CD14-positive monocyte (primary cell): ENCODE measurements around the gene TJP3. TPM values are rescaled to one million over a fixed set of nuclear protein-coding genes. Genes with fewer than 3 reads are reported as not detected.

ENCODE experiments used
- DNase-seq, 3 donors: peaks; one replicate each; pipeline ENCODE4 v3.0.0-alpha.2; 2011 to 2022
- H2AFZ ChIP-seq: 2 replicates; pipeline ENCODE4 v1.6.0; 2012; ENCODE audit warnings: mild to moderate bottlenecking, low read depth, low read length, inconsistent platforms; ENCODE audit not compliant: insufficient read depth, poor library complexity, severe bottlenecking
- H3K27ac ChIP-seq, 2 donors: 1 replicate in 1 of 2; 2 replicates in 1 of 2; pipeline ENCODE4 v1.5.1; 2012 to 2013; ENCODE audit warnings: low read length in 2 of 2, control low read depth in 1 of 2, inconsistent platforms in 1 of 2, low read depth in 1 of 2, mild to moderate bottlenecking in 1 of 2
- H3K27me3 ChIP-seq, 2 donors: one replicate each; pipeline versions ENCODE4 v1.6.0 to v1.6.1; 2011 to 2013; ENCODE audit warnings: low read length in 2 of 2; ENCODE audit not compliant: control insufficient read depth in 2 of 2, insufficient read depth in 2 of 2
- H3K36me3 ChIP-seq, 2 donors: replicated peaks in 1 of 2; 1 replicate in 1 of 2; 2 replicates in 1 of 2; pipeline versions ENCODE4 v1.5.1 to v1.6.1; 2012 to 2013; ENCODE audit warnings: low read length in 2 of 2, control low read depth in 1 of 2, inconsistent platforms in 1 of 2, mild to moderate bottlenecking in 1 of 2; ENCODE audit not compliant: insufficient read depth in 2 of 2, control insufficient read depth in 1 of 2
- H3K4me1 ChIP-seq, 2 donors: 1 replicate in 1 of 2; 2 replicates in 1 of 2; pipeline versions ENCODE4 v1.5.1 to v1.6.1; 2012 to 2013; ENCODE audit warnings: low read length in 2 of 2, control low read depth in 1 of 2, inconsistent platforms in 1 of 2, mild to moderate bottlenecking in 1 of 2, moderate library complexity in 1 of 2; ENCODE audit not compliant: insufficient read depth in 2 of 2, control insufficient read depth in 1 of 2
- H3K4me2 ChIP-seq: replicated peaks from 2 replicates; pipeline ENCODE3; 2012; ENCODE audit warnings: low read length, moderate library complexity, mild to moderate bottlenecking; ENCODE audit not compliant: poor library complexity, severe bottlenecking; ENCODE audit errors: extremely low read depth
- H3K4me3 ChIP-seq, 3 experiments: fragments of 200-600 bp in 1 of 3; sonication (generic) in 1 of 3; replicated peaks in 1 of 3; 1 replicate in 2 of 3; 2 replicates in 1 of 3; pipeline ENCODE4 v1.5.1; 2011 to 2013; ENCODE audit warnings: low read length in 3 of 3, mild to moderate bottlenecking in 3 of 3, control low read depth in 2 of 3, low read depth in 2 of 3, inconsistent platforms in 1 of 3, moderate library complexity in 1 of 3
- H3K79me2 ChIP-seq: 2 replicates; pipeline ENCODE4 v1.6.0; 2012; ENCODE audit warnings: mild to moderate bottlenecking, control low read depth, inconsistent platforms, low read length, moderate library complexity; ENCODE audit not compliant: insufficient read depth
- H3K9ac ChIP-seq: 2 replicates; pipeline ENCODE4 v1.6.0; 2017; ENCODE audit warnings: low read length, mild to moderate bottlenecking; ENCODE audit not compliant: insufficient read depth, poor library complexity, severe bottlenecking
- H3K9me3 ChIP-seq, 2 donors: replicated peaks in 1 of 2; 1 replicate in 1 of 2; 2 replicates in 1 of 2; pipeline versions ENCODE4 v1.5.1 to v1.6.1; 2012 to 2013; ENCODE audit warnings: low read length in 2 of 2, control low read depth in 1 of 2; ENCODE audit not compliant: control insufficient read depth in 1 of 2, insufficient read depth in 1 of 2
- H4K20me1 ChIP-seq: 2 replicates; pipeline ENCODE4 v1.6.0; 2012; ENCODE audit warnings: mild to moderate bottlenecking, low read length, control low read depth, moderate library complexity; ENCODE audit not compliant: insufficient read depth
- H3K27ac Mint-ChIP-seq, 7 donors: one replicate each; pipeline ENCODE4 v1.8.0; 2020; ENCODE audit warnings: mild to moderate bottlenecking in 7 of 7, mixed read lengths in 7 of 7, moderate library complexity in 6 of 7, inconsistent platforms in 2 of 7
- H3K27me3 Mint-ChIP-seq, 3 donors: one replicate each; pipeline ENCODE4 v1.8.0; 2021 to 2022; ENCODE audit warnings: low read depth in 3 of 3, mild to moderate bottlenecking in 3 of 3, mixed read lengths in 3 of 3, moderate library complexity in 3 of 3, inconsistent platforms in 1 of 3
- H3K36me3 Mint-ChIP-seq, 2 donors: one replicate each; pipeline ENCODE4 v1.8.0; 2020; ENCODE audit warnings: mixed read lengths in 2 of 2, inconsistent platforms in 1 of 2, mild to moderate bottlenecking in 1 of 2
- H3K4me1 Mint-ChIP-seq: one replicate; pipeline ENCODE4 v1.8.0; 2020; ENCODE audit warnings: mild to moderate bottlenecking, mixed read lengths
- H3K4me3 Mint-ChIP-seq, 2 donors: one replicate each; pipeline ENCODE4 v1.8.0; 2020; ENCODE audit warnings: mild to moderate bottlenecking in 2 of 2, mixed read lengths in 2 of 2, moderate library complexity in 1 of 2
- H3K9me3 Mint-ChIP-seq, 7 donors: one replicate each; pipeline ENCODE4 v1.8.0; 2020 to 2022; ENCODE audit warnings: mixed read lengths in 7 of 7, mild to moderate bottlenecking in 6 of 7, moderate library complexity in 6 of 7, inconsistent platforms in 2 of 7
- CTCF ChIP-seq: fragments of 200-600 bp; IDR thresholded peaks from one replicate; pipeline ENCODE4 v1.8.0; 2022; ENCODE audit warnings: antibody characterized with exemption, mild to moderate bottlenecking
- WGBS: methylation state at CpG from one replicate; pipeline ENCODE4 v1.1.5; 2013; ENCODE audit warnings: missing lambda C conversion rate; ENCODE audit not compliant: insufficient coverage; 5-methylcytosine and 5-hydroxymethylcytosine counted together
- intact Hi-C, 2 donors: fragments of 100-400 bp; cut with micrococcal nuclease; formaldehyde crosslinking; loops; one replicate each; pipeline versions ENCODE4 v1.15.0 to v1.15.1; 2023
- polyA plus RNA-seq, 3 donors: library from polyadenylated mRNA; depleted of rRNA in 1 of 3; unstranded in 2 of 3; stranded (reverse) in 1 of 3; fragments of 300-500 nt in 2 of 3; fragments of >200 nt in 1 of 3; fragmentation: Illumina TruSeq in 2 of 3; gene quantifications; 1 replicate in 2 of 3; 2 replicates in 1 of 3; pipeline ENCODE4 v1.2.3, GENCODE V29; 2012 to 2021

TJP3 gene
- polyA plus RNA-seq, 3 donors, result 0.01 TPM; not detected in 2

GRCh38 chr19:3769494-3769893 is 61.3 kb downstream of the TJP3 start:
- H3K27me3 ChIP-seq, result no peaks in the 10 kb centered on the region
- H3K36me3 ChIP-seq, result peaks cover 40 to 46% of the 10 kb centered on the region in 2 donors
- H3K4me1 ChIP-seq, result no peaks in the 10 kb centered on the region
- H3K4me2 ChIP-seq, result no peak overlapping the region
- H3K27ac ChIP-seq, result no peak overlapping the region
- H2AFZ ChIP-seq, result no peak overlapping the region
- H3K9me3 ChIP-seq, result no peaks in the 10 kb centered on the region
- Mint-ChIP-seq H3K4me3 (no peak overlapping the region), H3K4me1 (no peaks in the 10 kb centered on the region), H3K36me3 (peaks cover 17 to 51% of the 10 kb centered on the region in 2 donors), H3K9me3 (peaks cover 0 to 3% (median 0%) of the 10 kb centered on the region in 7 donors), H3K27ac (no peak overlapping the region), H3K27me3 (peaks cover 0 to 7% (median 0%) of the 10 kb centered on the region in 3 donors)
- peaks cover 13% of the 10 kb centered on the region for H4K20me1 ChIP-seq
- no peak for DNase-seq
- 92% methylated on average over 17 of the region's 17 CpGs for WGBS
- intact Hi-C loops, result no loop called here
- no peaks in the 10 kb centered on the region for H3K79me2 ChIP-seq
- H3K9ac ChIP-seq, result no peak overlapping the region
- H3K4me3 ChIP-seq, result no peak overlapping the region
- TF ChIP-seq CTCF, result no peak

- intact Hi-C loops, result no loop called here
- no peak overlapping the region for H3K27ac Mint-ChIP-seq
Measured at GRCh38 chr19:3770136-3770999, 62.2 kb downstream of the TJP3 start.

More at GRCh38 chr19:3770136-3770999, 62.2 kb downstream of the TJP3 start:
- H3K4me1 ChIP-seq, result no peaks in the 10 kb centered on the region
- 96% methylated on average over 48 of the region's 53 CpGs for WGBS
- H3K4me3 ChIP-seq, result no peak overlapping the region
- peaks cover 35 to 41% of the 10 kb centered on the region in 2 donors for H3K36me3 ChIP-seq
- no peaks in the 10 kb centered on the region for H3K79me2 ChIP-seq
- DNase-seq, result no peak
- H3K36me3 Mint-ChIP-seq, result peaks cover 17 to 45% of the 10 kb centered on the region in 2 donors
- no peak overlapping the region for H3K9ac ChIP-seq
- no peak overlapping the region for H3K4me2 ChIP-seq
- no peaks in the 10 kb centered on the region for H3K9me3 ChIP-seq
- H3K9me3 Mint-ChIP-seq, result peaks cover 0 to 3% (median 0%) of the 10 kb centered on the region in 7 donors
- no peaks in the 10 kb centered on the region for H3K4me1 Mint-ChIP-seq
- H3K27me3 ChIP-seq, result no peaks in the 10 kb centered on the region
- no peak overlapping the region for H3K27ac ChIP-seq
- no peak overlapping the region for H2AFZ ChIP-seq
- TF ChIP-seq CTCF, result no peak
- H3K27me3 Mint-ChIP-seq, result peaks cover 0 to 10% (median 0%) of the 10 kb centered on the region in 3 donors
- peaks cover 13% of the 10 kb centered on the region for H4K20me1 ChIP-seq
- H3K4me3 Mint-ChIP-seq, result no peak overlapping the region
